GM19395 (cell line): ENCODE data around the gene WFDC1.

Source experiments
- ATAC-seq: cut with Tn5 transposase; IDR thresholded peaks from one replicate; pipeline ENCODE4 v1.9.1; 2021; ENCODE audit warnings: mild to moderate bottlenecking, moderate library complexity; ENCODE audit not compliant: unreplicated experiment

The WFDC1 gene

GRCh38 chr16:84271866-84272265 lies 22.8 kb upstream of the WFDC1 start:
- no peak for ATAC-seq

- ATAC-seq: no peak
Observed at GRCh38 chr16:84272740-84273320, 21.8 kb upstream of the WFDC1 start.

DNA sequence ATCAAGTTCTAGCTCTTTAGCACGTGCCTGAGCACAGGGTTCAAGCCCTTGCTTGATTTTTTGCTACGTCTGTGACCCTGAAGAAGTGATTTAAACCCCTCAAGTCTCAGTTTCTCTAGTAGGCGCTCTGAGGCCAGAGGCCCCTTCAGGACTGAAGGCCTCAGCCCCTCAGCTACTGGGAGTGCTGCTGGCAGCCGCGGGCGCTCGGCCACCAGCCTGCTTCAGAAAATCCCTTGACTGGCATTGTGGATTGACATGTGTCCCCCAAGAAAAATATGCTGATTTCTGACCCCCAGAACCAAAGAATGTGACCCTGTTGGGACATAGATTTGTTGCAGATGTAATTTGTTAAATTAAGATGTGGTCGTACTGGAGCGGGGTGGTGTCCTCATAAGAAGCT lies 20.2 kb upstream of the WFDC1 start:
- no peak for ATAC-seq

- no peak for ATAC-seq
Observed at GRCh38 chr16:84275585-84276151, 19.0 kb upstream of the WFDC1 start.

DNA sequence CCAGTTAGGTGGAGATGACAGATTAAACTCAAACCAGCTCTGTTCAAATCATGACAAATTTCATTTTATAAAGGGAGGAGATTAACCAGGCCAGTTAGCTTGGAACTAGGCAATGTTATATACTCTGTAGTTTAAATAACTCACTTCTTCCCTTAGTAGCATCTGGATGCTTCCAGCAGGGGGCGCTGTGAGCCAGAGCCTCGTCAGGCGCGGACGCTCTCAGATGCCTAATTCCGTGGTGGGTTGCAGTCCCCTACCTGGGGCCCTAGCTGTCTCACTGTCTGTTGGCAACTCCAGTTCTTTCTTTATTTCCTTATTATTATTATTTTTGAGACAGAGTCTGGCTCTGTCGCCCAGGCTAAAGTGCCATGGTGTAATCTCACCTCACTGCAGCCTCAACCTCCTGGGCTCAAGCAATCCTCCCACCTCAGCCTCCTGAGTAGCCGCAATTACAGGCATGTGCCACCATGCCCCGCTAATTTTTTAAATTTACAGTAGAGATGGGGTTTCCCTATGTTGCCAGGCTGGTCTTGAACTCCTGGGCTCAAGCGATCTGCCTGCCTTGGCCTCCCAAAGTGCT lies 17.3 kb upstream of the WFDC1 start:
- no peak for ATAC-seq

DNA sequence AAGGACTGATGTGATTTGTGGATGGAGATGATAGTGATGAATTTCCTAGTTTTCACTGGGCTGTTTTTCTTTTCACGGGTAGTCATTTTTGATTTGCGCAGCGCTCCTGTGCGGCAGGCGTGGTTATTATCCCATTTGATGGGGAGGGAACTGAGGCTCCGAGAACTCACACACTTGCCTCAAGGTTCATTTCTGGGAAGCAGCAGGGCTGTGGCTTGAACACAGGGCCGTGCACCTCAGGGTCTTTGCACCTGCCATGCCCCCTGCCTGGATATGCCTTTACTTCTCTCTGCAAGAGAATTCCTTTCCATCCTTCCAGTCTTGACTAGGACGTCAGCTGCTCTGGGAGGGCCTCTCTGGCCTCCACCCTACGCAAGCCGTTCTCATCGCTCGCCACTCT lies 16.3 kb upstream of the WFDC1 start:
- ATAC-seq: no peak

DNA sequence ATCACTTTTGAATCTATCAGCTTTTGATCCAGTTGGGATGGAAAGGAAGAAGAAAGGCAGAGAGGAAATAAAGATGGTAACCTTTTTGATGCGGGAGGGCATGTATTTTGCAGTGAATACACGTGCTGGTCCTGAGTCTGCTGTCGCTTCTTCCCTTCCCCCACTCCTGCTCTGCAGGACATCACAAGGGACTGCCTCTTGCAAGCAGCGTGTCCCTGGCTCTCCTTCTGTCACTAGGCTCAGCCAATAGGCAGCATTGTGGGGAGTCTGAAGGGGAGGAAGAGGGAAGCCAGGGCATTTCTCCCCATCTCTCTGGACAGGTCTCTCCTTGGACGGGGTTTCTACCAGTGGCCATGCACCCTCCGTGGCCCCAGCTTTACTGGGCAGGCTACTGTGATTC lies 15.7 kb upstream of the WFDC1 start:
- no peak for ATAC-seq

- ATAC-seq: no peak
Observed at GRCh38 chr16:84279881-84280280, 14.8 kb upstream of the WFDC1 start.

DNA sequence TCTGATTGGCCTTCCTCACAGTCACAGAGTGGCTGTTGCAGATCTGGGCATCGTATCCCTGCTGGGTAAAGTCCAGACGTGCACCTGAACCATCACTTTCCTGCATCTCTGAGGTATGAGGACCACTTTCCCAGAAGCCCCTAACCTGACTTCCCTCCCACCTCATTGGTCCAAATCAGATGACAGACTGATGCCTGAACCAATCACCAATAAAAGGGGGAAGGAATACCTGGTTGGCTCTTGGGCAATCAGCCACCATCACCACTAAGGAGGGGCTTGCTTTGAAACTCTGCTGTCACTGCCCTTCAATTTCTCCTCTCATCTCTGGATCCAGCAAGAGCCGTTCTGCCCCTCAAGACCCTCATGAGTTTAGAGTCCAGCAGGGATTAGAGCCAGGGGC lies 13.6 kb upstream of the WFDC1 start:
- no peak for ATAC-seq

GRCh38 chr16:84282533-84282932 lies 12.1 kb upstream of the WFDC1 start:
- no peak for ATAC-seq

GRCh38 chr16:84283314-84284153 lies 11.1 kb upstream of the WFDC1 start:
- no peak for ATAC-seq

- no peak for ATAC-seq
Observed at GRCh38 chr16:84284154-84284722, 10.4 kb upstream of the WFDC1 start.

GRCh38 chr16:84286578-84287240 lies 8.0 kb upstream of the WFDC1 start:
- no peak for ATAC-seq

DNA sequence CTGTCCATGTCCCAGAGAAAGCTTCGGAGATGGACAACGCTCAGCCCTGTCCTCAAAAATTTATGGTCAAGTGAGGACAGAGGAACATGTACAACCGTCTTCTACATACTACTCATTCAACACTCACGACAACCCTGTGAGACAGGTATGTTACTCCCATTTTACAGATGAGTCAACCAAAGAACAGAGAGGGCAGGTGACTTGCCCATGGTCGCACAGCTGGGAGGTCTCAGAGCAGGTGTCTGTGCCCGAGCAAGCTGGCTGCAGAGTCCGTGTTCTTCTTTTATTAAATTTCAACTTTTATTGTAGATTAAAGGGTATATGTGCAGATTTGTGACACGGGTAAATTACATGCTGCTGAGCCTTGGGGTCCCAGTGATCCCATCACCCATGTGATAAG lies 5.8 kb upstream of the WFDC1 start:
- no peak for ATAC-seq

- ATAC-seq: no peak
Observed at GRCh38 chr16:84291226-84291625, 3.5 kb upstream of the WFDC1 start.

DNA sequence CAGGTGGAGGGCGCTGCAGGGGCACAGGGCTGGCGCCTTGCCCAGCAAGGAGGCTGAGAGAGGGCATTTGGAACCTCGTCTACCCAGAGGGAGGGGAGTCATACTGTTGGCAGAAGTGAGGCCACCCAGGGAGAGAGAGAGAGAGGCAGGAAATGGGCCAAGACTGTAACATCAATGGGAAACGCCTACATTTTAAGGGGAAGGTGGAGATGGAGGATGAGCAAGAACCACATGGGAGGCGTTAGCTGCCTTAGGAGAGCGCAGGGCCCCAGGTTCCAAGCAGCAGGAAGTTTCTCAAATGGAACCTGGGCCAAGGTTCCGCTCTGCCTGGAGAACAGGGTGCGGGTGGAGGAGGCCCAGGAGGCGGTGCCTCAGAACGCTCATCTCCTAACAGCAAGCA lies 2.7 kb upstream of the WFDC1 start:
- no peak for ATAC-seq

- ATAC-seq: no peak
Observed at GRCh38 chr16:84293406-84293805, 1.3 kb upstream of the WFDC1 start.

- ATAC-seq: no peak
Observed at GRCh38 chr16:84294117-84294516, 561 bp upstream of the WFDC1 start.

- ATAC-seq: no peak
Observed at GRCh38 chr16:84295203-84295860, 654 bp downstream of the WFDC1 start.

DNA sequence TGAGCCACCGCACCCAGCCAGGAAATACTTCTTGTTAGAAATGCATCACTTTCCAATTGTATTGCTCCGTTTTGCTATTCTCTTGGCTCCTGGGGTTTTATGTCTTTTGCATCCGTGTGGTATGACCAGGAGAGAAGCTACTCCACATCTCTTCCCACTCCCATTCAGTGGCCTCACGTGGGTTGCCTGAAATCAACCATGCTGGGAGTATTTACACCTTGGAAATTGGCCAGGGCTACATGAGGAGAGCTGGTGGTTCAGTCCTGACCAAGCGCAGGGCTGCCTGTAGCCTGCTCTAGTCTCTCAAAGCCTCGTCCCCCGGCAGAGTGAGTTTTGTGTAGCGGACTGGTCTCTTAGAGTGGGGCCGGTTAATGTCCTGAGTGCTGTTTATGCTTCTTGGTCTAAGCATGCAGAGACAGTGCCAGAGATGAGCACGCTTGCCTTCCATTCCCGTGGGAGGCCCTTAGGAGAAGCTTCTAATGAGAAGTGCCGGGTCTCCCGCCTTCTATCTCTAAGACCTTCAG lies 3.8 kb downstream of the WFDC1 start:
- no peak for ATAC-seq
